Spleen (tissue), 7 donors: ENCODE data around the gene IL18BP.

Experiments used
- POLR2A ChIP-seq, 3 donors: fragments of 450-650 bp; IDR thresholded peaks; one replicate each; pipeline ENCODE4 v1.5.1; 2017; ENCODE audit warnings: antibody characterized with exemption in 3 of 3, mild to moderate bottlenecking in 1 of 3
- POLR2AphosphoS5 ChIP-seq, 3 donors: sonication (generic); formaldehyde crosslinking; IDR thresholded peaks; one replicate each; pipeline ENCODE4 v1.5.1; 2017; ENCODE audit warnings: antibody characterized with exemption in 3 of 3
- TF ChIP-seq, protein P1 (sequence below), 11 experiments: fragments of 200-600 bp in 7 of 11; fragments of 450-650 bp in 4 of 11; sonication (generic) in 4 of 11; IDR thresholded peaks in 8 of 11; conservative IDR thresholded peaks in 3 of 11; 1 replicate in 7 of 11; 2 replicates in 4 of 11; pipeline versions ENCODE4 v1.4.0 to v1.8.0; 2016 to 2021; ENCODE audit warnings: antibody characterized with exemption in 11 of 11, inconsistent platforms in 4 of 11, mild to moderate bottlenecking in 1 of 11
- donor health status: DM: no; HTN: no; CAD: no; lungs with moderate emphysema.
- donor health status: DM: no; HTN: no; CAD: no.
- donor health status: DM: no; HTN: no; CAD: no.

DNA sequence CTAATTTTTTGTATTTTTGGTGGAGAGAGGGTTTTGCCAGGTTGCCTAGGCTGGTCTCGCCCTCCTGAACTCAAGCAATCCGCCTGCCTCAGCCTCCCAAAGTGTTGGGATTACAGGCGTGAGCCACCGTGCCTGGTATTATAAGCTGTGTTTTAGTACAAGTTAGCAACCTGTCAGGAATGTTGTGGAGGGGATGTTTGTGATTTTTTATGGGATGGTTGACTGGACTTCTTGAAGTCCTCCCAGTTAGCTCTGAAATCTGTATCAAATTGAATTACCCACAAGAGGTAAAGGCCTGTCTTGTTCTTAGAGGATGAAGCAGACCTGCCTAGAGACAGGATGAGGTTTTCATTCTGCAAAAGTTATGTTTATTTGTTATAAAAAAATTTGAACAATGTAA lies 34.1 kb upstream of the IL18BP start:
- TF ChIP-seq, protein P1, sequence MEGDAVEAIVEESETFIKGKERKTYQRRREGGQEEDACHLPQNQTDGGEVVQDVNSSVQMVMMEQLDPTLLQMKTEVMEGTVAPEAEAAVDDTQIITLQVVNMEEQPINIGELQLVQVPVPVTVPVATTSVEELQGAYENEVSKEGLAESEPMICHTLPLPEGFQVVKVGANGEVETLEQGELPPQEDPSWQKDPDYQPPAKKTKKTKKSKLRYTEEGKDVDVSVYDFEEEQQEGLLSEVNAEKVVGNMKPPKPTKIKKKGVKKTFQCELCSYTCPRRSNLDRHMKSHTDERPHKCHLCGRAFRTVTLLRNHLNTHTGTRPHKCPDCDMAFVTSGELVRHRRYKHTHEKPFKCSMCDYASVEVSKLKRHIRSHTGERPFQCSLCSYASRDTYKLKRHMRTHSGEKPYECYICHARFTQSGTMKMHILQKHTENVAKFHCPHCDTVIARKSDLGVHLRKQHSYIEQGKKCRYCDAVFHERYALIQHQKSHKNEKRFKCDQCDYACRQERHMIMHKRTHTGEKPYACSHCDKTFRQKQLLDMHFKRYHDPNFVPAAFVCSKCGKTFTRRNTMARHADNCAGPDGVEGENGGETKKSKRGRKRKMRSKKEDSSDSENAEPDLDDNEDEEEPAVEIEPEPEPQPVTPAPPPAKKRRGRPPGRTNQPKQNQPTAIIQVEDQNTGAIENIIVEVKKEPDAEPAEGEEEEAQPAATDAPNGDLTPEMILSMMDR (IDR thresholded peaks at IDR 0.05 in 8 of 11, conservative IDR thresholded peaks at IDR 0.05 in 3 of 11), result no peak
- TF ChIP-seq POLR2A (IDR thresholded peaks at IDR 0.05), result no peak
- no peak for TF ChIP-seq POLR2AphosphoS5 (IDR thresholded peaks at IDR 0.05)
